H9 (cell line): ENCODE data around the gene DDT. TPM values are rescaled to one million over a fixed set of nuclear protein-coding genes. Genes with fewer than 3 reads are reported as not detected.
A peak's percentile ranks its signal among the peaks of the same experiment; 100 is the strongest.
"Not testable (repeated sequence)": the region's sequence is repeated elsewhere in the genome, so short reads cannot be mapped to it uniquely, and the experiment has no call there.

Experiments used
- DNase-seq: peaks from one replicate; pipeline ENCODE4 v3.0.0-alpha.2; 2017
- H2AFZ ChIP-seq: one replicate; pipeline ENCODE4 v1.6.1; 2013; ENCODE audit warnings: mild to moderate bottlenecking, low read length, control low read depth, moderate library complexity
- H2AK5ac ChIP-seq: 2 replicates; pipeline ENCODE4 v1.6.1; 2013; ENCODE audit warnings: low read length, control low read depth, mixed read lengths; ENCODE audit not compliant: insufficient read length
- H2BK120ac ChIP-seq: one replicate; pipeline ENCODE4 v1.6.1; 2013; ENCODE audit warnings: low read depth, mild to moderate bottlenecking, low read length, control low read depth, inconsistent platforms; ENCODE audit not compliant: poor library complexity, severe bottlenecking
- H2BK12ac ChIP-seq: 2 replicates; pipeline ENCODE4 v1.6.1; 2013; ENCODE audit warnings: low read length, control low read depth, mixed read lengths, low read depth; ENCODE audit not compliant: insufficient read length
- H2BK15ac ChIP-seq: 2 replicates; pipeline ENCODE4 v1.6.1; 2013; ENCODE audit warnings: low read depth, low read length, control low read depth
- H2BK20ac ChIP-seq: one replicate; pipeline ENCODE4 v1.6.1; 2013; ENCODE audit warnings: low read depth, mild to moderate bottlenecking, low read length, control low read depth, inconsistent platforms; ENCODE audit not compliant: poor library complexity, severe bottlenecking
- H2BK5ac ChIP-seq: 2 replicates; pipeline ENCODE4 v1.6.1; 2013; ENCODE audit warnings: low read length, control low read depth, mixed read lengths; ENCODE audit not compliant: insufficient read length
- H3K14ac ChIP-seq: 2 replicates; pipeline ENCODE4 v1.6.1; 2013; ENCODE audit warnings: low read length, control low read depth; ENCODE audit not compliant: insufficient read depth
- H3K18ac ChIP-seq: 2 replicates; pipeline ENCODE4 v1.6.1; 2013; ENCODE audit warnings: low read depth, mild to moderate bottlenecking, mixed read lengths, low read length, control low read depth; ENCODE audit not compliant: insufficient read length
- H3K23ac ChIP-seq: 2 replicates; pipeline ENCODE4 v1.6.1; 2013; ENCODE audit warnings: low read length, control low read depth, mixed read lengths, low read depth; ENCODE audit not compliant: insufficient read length
- H3K23me2 ChIP-seq: 2 replicates; pipeline ENCODE4 v1.6.1; 2013; ENCODE audit warnings: low read depth, mild to moderate bottlenecking, mixed read lengths, low read length, control low read depth; ENCODE audit not compliant: insufficient read length, poor library complexity, severe bottlenecking
- H3K27ac ChIP-seq: 2 replicates; pipeline ENCODE4 v1.5.1; 2013; ENCODE audit warnings: low read length, control low read depth, mixed read lengths, low read depth; ENCODE audit not compliant: insufficient read length
- H3K27me3 ChIP-seq: 2 replicates; pipeline ENCODE4 v1.6.1; 2013; ENCODE audit warnings: low read length, control low read depth, inconsistent platforms; ENCODE audit not compliant: insufficient read depth
- H3K4ac ChIP-seq: 2 replicates; pipeline ENCODE4 v1.6.1; 2013; ENCODE audit warnings: low read depth, mild to moderate bottlenecking, control low read depth, inconsistent platforms, low read length, moderate library complexity
- H3K4me1 ChIP-seq: 2 replicates; pipeline ENCODE4 v1.6.1; 2013; ENCODE audit warnings: low read length, control low read depth, inconsistent platforms; ENCODE audit not compliant: insufficient read depth
- H3K4me2 ChIP-seq: 2 replicates; pipeline ENCODE4 v1.6.1; 2013; ENCODE audit warnings: low read length, control low read depth, mixed read lengths; ENCODE audit not compliant: insufficient read length, insufficient read depth
- H3K56ac ChIP-seq: 2 replicates; pipeline ENCODE4 v1.6.1; 2013; ENCODE audit warnings: low read depth, mild to moderate bottlenecking, mixed read lengths, low read length, control low read depth; ENCODE audit not compliant: insufficient read length
- H3K79me1 ChIP-seq: 2 replicates; pipeline ENCODE4 v1.6.1; 2013; ENCODE audit warnings: low read depth, mild to moderate bottlenecking, moderate library complexity, low read length, control low read depth, inconsistent platforms; ENCODE audit not compliant: insufficient read depth, poor library complexity, severe bottlenecking
- H3K79me2 ChIP-seq: 2 replicates; pipeline ENCODE4 v1.6.1; 2013; ENCODE audit warnings: low read length, control low read depth, inconsistent platforms; ENCODE audit not compliant: insufficient read depth
- H3K9ac ChIP-seq: 2 replicates; pipeline ENCODE4 v1.6.1; 2013; ENCODE audit warnings: low read length, control low read depth, mixed read lengths; ENCODE audit not compliant: insufficient read length; ENCODE audit errors: extremely low read depth
- H3K9me3 ChIP-seq: one replicate; pipeline ENCODE4 v1.6.1; 2013; ENCODE audit warnings: low read depth, low read length, inconsistent platforms; ENCODE audit not compliant: control insufficient read depth
- H3T11ph ChIP-seq: one replicate; pipeline ENCODE4 v1.6.1; 2013; ENCODE audit warnings: mild to moderate bottlenecking, low read length, control low read depth, inconsistent platforms
- H4K20me1 ChIP-seq: one replicate; pipeline ENCODE4 v1.6.1; 2013; ENCODE audit not compliant: control insufficient read depth, insufficient read length, insufficient read depth
- H4K5ac ChIP-seq: 2 replicates; pipeline ENCODE4 v1.6.1; 2013; ENCODE audit warnings: low read depth, mild to moderate bottlenecking, mixed read lengths, low read length, control low read depth; ENCODE audit not compliant: insufficient read length
- H4K8ac ChIP-seq: replicated peaks from 2 replicates; pipeline ENCODE4 v1.6.1; 2013; ENCODE audit warnings: low read length, control low read depth, mixed read lengths, low read depth; ENCODE audit not compliant: insufficient read length
- H4K91ac ChIP-seq: 2 replicates; pipeline ENCODE4 v1.6.1; 2013; ENCODE audit warnings: low read depth, mild to moderate bottlenecking, moderate library complexity, mixed read lengths, low read length, control low read depth; ENCODE audit not compliant: insufficient read length
- H3K27ac Mint-ChIP-seq, 3 experiments: 2 replicates in 2 of 3; 3 replicates in 1 of 3; pipeline ENCODE4 v1.8.0; 2020 to 2021; ENCODE audit warnings: mixed read lengths in 3 of 3, mild to moderate bottlenecking in 1 of 3, moderate library complexity in 1 of 3
- H3K27me3 Mint-ChIP-seq: 2 replicates; pipeline ENCODE4 v1.8.0; 2021; ENCODE audit warnings: low read depth, mild to moderate bottlenecking, moderate library complexity, mixed read lengths
- H3K36me3 Mint-ChIP-seq, 3 experiments: 2 replicates in 2 of 3; 3 replicates in 1 of 3; pipeline ENCODE4 v1.8.0; 2020 to 2021; ENCODE audit warnings: low read depth in 3 of 3, mixed read lengths in 3 of 3; ENCODE audit not compliant: insufficient read depth in 1 of 3
- H3K4me1 Mint-ChIP-seq, 2 experiments: 2 replicates each; pipeline ENCODE4 v1.8.0; 2020; ENCODE audit warnings: mixed read lengths in 2 of 2
- H3K4me3 Mint-ChIP-seq, 2 experiments: 2 replicates in 1 of 2; 3 replicates in 1 of 2; pipeline ENCODE4 v1.8.0; 2020 to 2021; ENCODE audit warnings: mild to moderate bottlenecking in 2 of 2, mixed read lengths in 2 of 2, moderate library complexity in 1 of 2
- H3K9me3 Mint-ChIP-seq, 2 experiments: 2 replicates in 1 of 2; 3 replicates in 1 of 2; pipeline ENCODE4 v1.8.0; 2020; ENCODE audit warnings: mild to moderate bottlenecking in 2 of 2, mixed read lengths in 2 of 2, moderate library complexity in 1 of 2
- WGBS: extraction: QIAGEN DNeasy Blood & Tissue Kit; methylation state at CpG from one replicate; pipeline ENCODE4 v1.1.7; 2013; ENCODE audit warnings: missing lambda C conversion rate, low lambda C conversion rate, mixed read lengths; ENCODE audit not compliant: insufficient read length; ENCODE audit errors: extremely low coverage; 5-methylcytosine and 5-hydroxymethylcytosine counted together
- total RNA-seq: library from RNA; stranded (reverse); gene quantifications from 2 replicates; pipeline ENCODE4 v1.2.1, GENCODE V29; 2021

The DDT gene
- total RNA-seq, 1 experiment from 2014 or later: 185 TPM

- H2BK12ac ChIP-seq: peak overlapping the region; percentile 28
- not testable (repeated sequence) for H3K14ac ChIP-seq, H2BK5ac ChIP-seq, H4K20me1 ChIP-seq, H3T11ph ChIP-seq, H4K91ac ChIP-seq, H4K8ac ChIP-seq, H3K18ac ChIP-seq, H3K79me2 ChIP-seq, H3K56ac ChIP-seq, H3K9me3 Mint-ChIP-seq, H2BK15ac ChIP-seq, H3K79me1 ChIP-seq, H3K9me3 ChIP-seq, H3K23me2 ChIP-seq, H2BK20ac ChIP-seq, H2AFZ ChIP-seq, H3K27me3 ChIP-seq, H2BK120ac ChIP-seq, H3K23ac ChIP-seq, H3K4ac ChIP-seq, H3K4me1 ChIP-seq, H3K27me3 Mint-ChIP-seq, H2AK5ac ChIP-seq, H3K27ac ChIP-seq, H3K9ac ChIP-seq, H3K36me3 Mint-ChIP-seq
- WGBS: no CpG with 5 or more reads among the region's 6 CpGs
- H3K27ac Mint-ChIP-seq: peak overlapping the region in 2 of 3 experiments; percentile 21 to 59; a peak in 5 of 7 replicates
- H4K5ac ChIP-seq: peak overlapping the region; percentile 25
- peak overlapping the region; percentile 6 to 43; a peak in 4 of 5 replicates for H3K4me3 Mint-ChIP-seq
- peaks cover 33 to 34% of the 10 kb centered on the region in 2 experiments for H3K4me1 Mint-ChIP-seq
- H3K4me2 ChIP-seq: peak overlapping the region; percentile 27
- peak; percentile 62 for DNase-seq
These were observed 19.3 kb downstream of the DDT start for GRCh38 chr22:23954991-23955305.

- no CpG with 5 or more reads among the region's 8 CpGs for WGBS
- not testable (repeated sequence) for H3K23ac ChIP-seq, H3K4me1 ChIP-seq, DNase-seq, H2BK15ac ChIP-seq, H3K36me3 Mint-ChIP-seq, H3K79me2 ChIP-seq, H4K91ac ChIP-seq, H3T11ph ChIP-seq, H3K18ac ChIP-seq, H4K8ac ChIP-seq, H4K20me1 ChIP-seq, H3K27me3 ChIP-seq, H3K23me2 ChIP-seq, H3K14ac ChIP-seq, H3K9me3 Mint-ChIP-seq, H2AFZ ChIP-seq, H3K9ac ChIP-seq, H3K27me3 Mint-ChIP-seq, H3K4ac ChIP-seq, H3K79me1 ChIP-seq, H3K56ac ChIP-seq, H2BK120ac ChIP-seq, H3K9me3 ChIP-seq, H3K27ac ChIP-seq, H2BK5ac ChIP-seq, H2BK20ac ChIP-seq
- Histone ChIP-seq H4K5ac (peak overlapping the region; percentile 25), H2AK5ac (peak overlapping the region; percentile 57), H2BK12ac (peak overlapping the region; percentile 28), H3K4me2 (peak overlapping the region; percentile 27)
- Mint-ChIP-seq H3K27ac (peak overlapping the region in 2 of 3 experiments; percentile 21 to 59; a peak in 4 of 7 replicates), H3K4me1 (peaks cover 33 to 34% of the 10 kb centered on the region in 2 experiments), H3K4me3 (peak overlapping the region; percentile 6 to 43; a peak in 4 of 5 replicates)
These were observed 19.8 kb downstream of the DDT start for GRCh38 chr22:23954193-23954990.
